Heart right ventricle (tissue), 16 donors: ENCODE measurements around the gene ATP13A4. TPM values are rescaled to one million over a fixed set of nuclear protein-coding genes. Genes with fewer than 3 reads are reported as not detected.

Experiments
- ATAC-seq, 8 donors: fragments of 200-7000 bp; cut with Tn5 transposase; one replicate each; pipeline ENCODE4 v1.9.1; 2020; ENCODE audit warnings: mild to moderate bottlenecking in 8 of 8, moderate library complexity in 8 of 8, moderate number of reproducible peaks in 1 of 8
- DNase-seq, 2 donors: peaks; one replicate each; pipeline ENCODE4 v3.0.0-alpha.2; 2020
- H3K27ac ChIP-seq, 10 donors: fragments of 200-600 bp; sonication (generic) in 2 of 10; one replicate each; pipeline versions ENCODE4 v1.5.0 to v1.8.0; 2020 to 2022; ENCODE audit warnings: mild to moderate bottlenecking in 3 of 10
- H3K27me3 ChIP-seq, 7 donors: fragments of 200-600 bp; one replicate each; pipeline ENCODE4 v1.8.0; 2021 to 2022; ENCODE audit warnings: mild to moderate bottlenecking in 2 of 7
- H3K36me3 ChIP-seq, 9 donors: fragments of 200-600 bp; sonication (generic) in 1 of 9; one replicate each; pipeline versions ENCODE4 v1.5.0 to v1.8.0; 2020 to 2022; ENCODE audit warnings: mild to moderate bottlenecking in 2 of 9
- H3K4me1 ChIP-seq, 9 donors: fragments of 200-600 bp; sonication (generic) in 1 of 9; one replicate each; pipeline versions ENCODE4 v1.5.0 to v1.8.0; 2020 to 2022; ENCODE audit warnings: mild to moderate bottlenecking in 4 of 9
- H3K4me3 ChIP-seq, 10 donors: fragments of 200-600 bp; sonication (generic) in 2 of 10; one replicate each; pipeline versions ENCODE4 v1.5.0 to v1.8.0; 2020 to 2022; ENCODE audit warnings: mild to moderate bottlenecking in 7 of 10, moderate library complexity in 2 of 10
- H3K9me3 ChIP-seq, 11 donors: fragments of 200-600 bp in 10 of 11; sonication (generic) in 2 of 11; one replicate each; pipeline versions ENCODE4 v1.5.0 to v1.8.0; 2013 to 2022; ENCODE audit warnings: mild to moderate bottlenecking in 2 of 11, control low read depth in 1 of 11, moderate library complexity in 1 of 11
- WGBS, 2 donors: extraction: QIAGEN DNeasy Blood & Tissue Kit; methylation state at CpG; one replicate each; pipeline ENCODE4 v1.1.7; 2013; ENCODE audit warnings: inconsistent platforms in 1 of 2; 5-methylcytosine and 5-hydroxymethylcytosine counted together
- intact Hi-C, 10 donors: fragments of 100-400 bp; cut with DNase I; formaldehyde crosslinking; loops; one replicate each; pipeline versions ENCODE4 v1.11.1 to v1.14.2; 2022
- polyA plus RNA-seq, 2 donors: library from polyadenylated mRNA; stranded (reverse); fragments of 200-250 nt; gene quantifications; one replicate each; pipeline ENCODE4 v1.2.3, GENCODE V29; 2013
- total RNA-seq, 10 donors: library from RNA; stranded (reverse); fragmentation: NEBNext Ultra II Directional in 3 of 10; extraction: Animal tissue kit (Norgen Biotek cat#: 25700) in 3 of 10; gene quantifications; one replicate each; pipeline versions ENCODE4 v1.2.1 to v1.2.4, GENCODE V29; 2021 to 2023
- TF ChIP-seq, protein P1 (sequence below), 9 donors: fragments of 200-600 bp; sonication (generic) in 2 of 9; IDR thresholded peaks; one replicate each; pipeline versions ENCODE4 v1.5.0 to v1.8.0; 2021 to 2022; ENCODE audit warnings: antibody characterized with exemption in 9 of 9, mild to moderate bottlenecking in 5 of 9, moderate library complexity in 1 of 9
- donor health status: Arrhythmogenic right ventricular cardiomyopathy.
- donor health status: ischemic (EF 13 %, LVEDD 7.1; RV severe dilation, severe dysfunction).
- donor health status: healthy with polysubstance abuse.
- donor health status: DM: no; HTN: yes; CAD: no.
- donor health status: DM: no; HTN: no; CAD: no.
- donor health status: ischemic (EF 25% LVEDD 6.9; RV normal size, moderate dysfunction).
- donor health status: ischemic (EF 25% LVEDD 5.7; RV mildly dilated, moderate dysfunction).
- donor health status: healthy.
- donor health status: DM: yes; HTN: yes; CAD: no.
- donor health status: Ischemic cardiomyopathy.
- donor health status: ischemic (EF 35%, LVEDD 5.7; RV mildly dilated, moderate dysfunction).
- donor health status: nonischemic (EF 11% LVEDD 7.7; RV severe dilation, severe dysfunction).
- donor health status: DM: yes; HTN: yes; CAD: no.
- donor health status: PGD.
- donor health status: ischemic (EF 29% LVEDD 5.4; RV normal size, mild dysfunction).
- donor health status: nonischemic (EF 23%, LVEDD 6.1; RV moderate dilation, normal function).

ATP13A4 gene
- total and polyA plus RNA-seq, 12 donors, result 0.01 to 0.52 (median 0.19) TPM; not detected in 2

DNA sequence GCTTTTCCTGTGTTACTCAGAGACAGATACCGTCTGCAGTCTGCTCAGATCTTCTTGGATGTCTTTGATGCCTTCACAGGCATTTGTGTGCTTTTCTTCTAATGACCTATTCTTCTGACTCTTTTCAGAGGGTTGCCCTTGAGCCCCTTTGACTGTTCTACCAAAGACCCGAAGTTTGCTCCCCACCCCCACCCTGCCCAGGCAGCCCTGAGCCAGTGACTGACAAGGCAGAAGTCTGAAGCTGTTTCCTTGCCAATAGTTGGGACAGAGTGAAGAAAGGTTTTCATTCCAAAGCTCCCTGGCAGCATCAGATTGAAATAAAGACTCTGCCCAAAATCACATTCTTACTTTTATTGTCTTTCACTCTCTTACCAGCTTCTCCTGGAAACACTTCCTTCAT is 167.1 kb downstream of the ATP13A4 start:
- WGBS, 2 donors, result 44 to 58% methylated on average over 2 of the region's 2 CpGs
- ATAC-seq (no peak), DNase-seq (no peak)
- H3K27me3 ChIP-seq, result peaks cover 0 to 6% (median 0%) of the 10 kb centered on the region in 7 donors
- TF ChIP-seq, protein P1, sequence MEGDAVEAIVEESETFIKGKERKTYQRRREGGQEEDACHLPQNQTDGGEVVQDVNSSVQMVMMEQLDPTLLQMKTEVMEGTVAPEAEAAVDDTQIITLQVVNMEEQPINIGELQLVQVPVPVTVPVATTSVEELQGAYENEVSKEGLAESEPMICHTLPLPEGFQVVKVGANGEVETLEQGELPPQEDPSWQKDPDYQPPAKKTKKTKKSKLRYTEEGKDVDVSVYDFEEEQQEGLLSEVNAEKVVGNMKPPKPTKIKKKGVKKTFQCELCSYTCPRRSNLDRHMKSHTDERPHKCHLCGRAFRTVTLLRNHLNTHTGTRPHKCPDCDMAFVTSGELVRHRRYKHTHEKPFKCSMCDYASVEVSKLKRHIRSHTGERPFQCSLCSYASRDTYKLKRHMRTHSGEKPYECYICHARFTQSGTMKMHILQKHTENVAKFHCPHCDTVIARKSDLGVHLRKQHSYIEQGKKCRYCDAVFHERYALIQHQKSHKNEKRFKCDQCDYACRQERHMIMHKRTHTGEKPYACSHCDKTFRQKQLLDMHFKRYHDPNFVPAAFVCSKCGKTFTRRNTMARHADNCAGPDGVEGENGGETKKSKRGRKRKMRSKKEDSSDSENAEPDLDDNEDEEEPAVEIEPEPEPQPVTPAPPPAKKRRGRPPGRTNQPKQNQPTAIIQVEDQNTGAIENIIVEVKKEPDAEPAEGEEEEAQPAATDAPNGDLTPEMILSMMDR (IDR thresholded peaks at IDR 0.05), result no peak
- H3K27ac ChIP-seq, result no peak overlapping the region
- no peaks in the 10 kb centered on the region for H3K36me3 ChIP-seq
- no peak overlapping the region for H3K4me3 ChIP-seq
- intact Hi-C loops, result no loop called here
- no peaks in the 10 kb centered on the region for H3K9me3 ChIP-seq
- no peaks in the 10 kb centered on the region for H3K4me1 ChIP-seq

DNA sequence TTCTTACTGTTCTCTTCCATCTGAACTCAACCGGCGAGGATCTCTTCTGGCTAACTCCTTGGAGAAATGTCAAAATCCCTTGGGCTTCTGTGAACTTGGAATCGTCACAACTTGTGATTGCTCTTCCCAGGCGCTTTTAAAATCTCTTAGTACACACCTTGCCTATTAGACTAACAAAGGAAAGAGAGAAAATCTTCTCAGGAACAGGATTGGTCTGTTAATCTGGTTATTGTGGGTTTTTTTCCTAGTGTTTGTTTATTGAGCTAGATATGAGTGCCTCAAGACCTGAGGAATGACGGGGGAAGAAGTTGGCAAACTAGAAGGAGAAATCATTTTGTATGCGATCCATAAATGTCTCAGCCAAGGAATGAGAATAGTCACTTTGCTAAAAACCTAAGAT is 176.0 kb downstream of the ATP13A4 start, which contains the start of gene ATP13A5:
Gene ATP13A5 (minus strand): TSS at position 48 of the 400 bp plus-strand sequence. CDS start 28 bp downstream, at position 20.
- H3K4me3 ChIP-seq, result no peak within 1 kb of the TSS
- no peak for DNase-seq
- no peak for ATAC-seq
- no peaks in the 10 kb centered on the region for H3K36me3 ChIP-seq
- intact Hi-C loops, result no loop called here
- no peak within 1 kb of the TSS for H3K27ac ChIP-seq
- peaks cover 0 to 4% (median 0%) of the 10 kb centered on the region in 7 donors for H3K27me3 ChIP-seq
- H3K4me1 ChIP-seq, result no peaks in the 10 kb centered on the region
- TF ChIP-seq, protein P1 (IDR thresholded peaks at IDR 0.05), result no peak
- no peaks in the 10 kb centered on the region for H3K9me3 ChIP-seq
- WGBS, 2 donors, result 66 to 70% methylated on average over 6 of the region's 6 CpGs

DNA sequence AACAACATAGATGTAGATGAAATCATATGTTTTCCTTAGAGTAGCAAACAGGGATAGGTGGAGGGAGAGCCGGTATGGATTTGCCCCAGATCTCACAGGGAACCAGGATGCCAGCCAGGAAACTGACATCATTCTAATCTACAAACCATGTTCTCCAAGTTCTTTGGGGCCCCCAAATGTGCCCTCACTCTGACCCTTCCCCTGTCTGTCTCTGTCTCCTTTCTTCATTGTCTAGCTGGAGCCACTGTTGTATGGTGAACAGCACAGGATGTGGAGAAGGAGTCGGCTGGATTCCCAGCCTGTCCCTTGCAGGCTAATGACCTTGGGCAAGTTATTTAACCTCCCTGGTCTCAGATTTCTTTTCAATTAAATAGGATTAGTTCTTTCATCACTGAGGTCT is 177.1 kb downstream of the ATP13A4 start:
- Histone ChIP-seq H3K36me3 (no peaks in the 10 kb centered on the region), H3K27ac (no peak overlapping the region), H3K4me3 (no peak overlapping the region), H3K27me3 (peaks cover 0 to 3% (median 0%) of the 10 kb centered on the region in 7 donors), H3K4me1 (no peaks in the 10 kb centered on the region), H3K9me3 (no peaks in the 10 kb centered on the region)
- intact Hi-C loops, result no loop called here
- 41% methylated on average over 2 of the region's 2 CpGs for WGBS, 2 donors
- TF ChIP-seq, protein P1 (IDR thresholded peaks at IDR 0.05), result no peak
- DNase-seq, result no peak
- ATAC-seq, result no peak

DNA sequence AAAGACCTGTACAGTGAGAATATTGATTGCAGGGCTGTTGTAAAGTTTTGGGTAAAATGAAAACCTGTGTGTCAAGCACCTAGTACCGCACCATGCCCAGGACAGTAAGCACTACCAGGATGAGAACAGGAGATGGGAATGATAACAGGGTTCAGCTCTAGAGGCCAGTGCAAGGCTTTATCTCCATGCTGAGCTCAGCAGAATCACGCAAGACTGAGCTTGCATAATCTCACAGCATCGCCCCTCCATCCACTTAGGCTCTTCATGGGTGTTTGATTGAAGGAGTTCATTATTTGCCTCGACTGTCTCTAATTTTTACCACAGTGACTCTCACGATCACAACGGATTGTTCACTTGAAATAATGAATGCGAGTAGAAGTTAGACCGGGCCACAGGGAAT is 179.1 kb downstream of the ATP13A4 start:
- Histone ChIP-seq H3K27me3 (peaks cover 0 to 3% (median 0%) of the 10 kb centered on the region in 7 donors), H3K27ac (no peak overlapping the region), H3K4me1 (no peaks in the 10 kb centered on the region), H3K4me3 (no peak overlapping the region), H3K9me3 (no peaks in the 10 kb centered on the region), H3K36me3 (no peaks in the 10 kb centered on the region)
- TF ChIP-seq, protein P1 (IDR thresholded peaks at IDR 0.05), result no peak
- 84 to 88% methylated on average over 8 of the region's 8 CpGs for WGBS, 2 donors
- ATAC-seq (no peak), DNase-seq (no peak)
- intact Hi-C loops, result no loop called here
